Stimulated activated CD4-positive, alpha-beta T cell treated with anti-CD3 and anti-CD28 coated beads, Interleukin-1b, Interleukin-23, amount 100 ng/mL, for 4 hours (primary cell): ENCODE data around the gene SERINC5.
A peak's percentile ranks its signal among the peaks of the same experiment; 100 is the strongest.
"Not testable (repeated sequence)": the region's sequence is repeated elsewhere in the genome, so short reads cannot be mapped to it uniquely, and the experiment has no call there.

Source experiments
- DNase-seq, 2 donors: peaks; one replicate each; pipeline ENCODE4 v3.0.0-alpha.2; 2020; ENCODE audit warnings: low read depth in 2 of 2

Gene SERINC5

DNA sequence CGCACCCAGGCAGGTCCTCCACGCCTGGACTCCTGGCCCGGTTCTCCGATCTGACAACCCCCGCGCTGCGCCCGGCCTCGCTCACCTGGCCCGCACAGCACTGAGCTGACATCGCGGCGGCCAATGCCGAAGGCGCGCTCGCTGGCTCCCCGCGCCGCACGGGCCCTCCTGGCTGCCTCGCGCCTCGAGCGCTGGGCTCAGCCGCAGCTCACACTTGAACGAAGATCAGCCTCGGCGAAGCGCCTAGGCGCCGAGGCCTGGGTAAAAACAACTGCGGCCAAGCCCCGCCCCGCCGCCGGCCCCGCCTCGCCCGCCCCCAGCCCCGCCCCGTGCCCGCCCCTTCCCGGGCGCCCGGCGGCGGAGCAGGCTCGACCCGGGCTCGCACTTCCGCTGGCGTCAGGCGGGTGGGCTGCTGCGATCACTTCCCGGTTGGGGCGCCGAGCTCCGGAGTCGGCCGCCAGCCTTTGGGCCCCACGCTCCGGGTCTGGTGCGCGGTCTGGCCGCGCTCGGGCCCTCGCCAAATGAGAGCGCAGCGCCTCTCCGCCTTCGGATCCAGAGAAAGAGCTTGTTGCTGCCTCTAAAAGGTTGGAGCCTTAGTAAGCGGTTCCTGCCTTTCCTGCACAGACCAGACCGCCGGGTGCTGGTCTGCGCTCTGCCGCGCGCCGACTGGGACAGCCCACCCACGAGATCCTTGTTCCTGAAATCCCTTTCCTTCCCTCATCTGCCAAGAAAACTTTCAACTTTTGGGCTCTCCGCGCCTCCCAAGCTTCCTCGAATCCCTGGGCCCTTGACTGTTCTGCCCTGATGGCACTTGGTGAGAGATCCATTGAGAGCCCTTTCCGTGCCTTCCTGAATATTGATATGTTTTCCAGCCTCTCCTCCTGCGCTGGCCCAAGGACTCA lies at the start of gene SERINC5:
TSS of gene SERINC5 (minus strand) at position 238 of the 902 bp plus-strand sequence. CDS start at position 112, 126 bp downstream.
- DNase-seq = peak; percentile 70 to 81

DNA sequence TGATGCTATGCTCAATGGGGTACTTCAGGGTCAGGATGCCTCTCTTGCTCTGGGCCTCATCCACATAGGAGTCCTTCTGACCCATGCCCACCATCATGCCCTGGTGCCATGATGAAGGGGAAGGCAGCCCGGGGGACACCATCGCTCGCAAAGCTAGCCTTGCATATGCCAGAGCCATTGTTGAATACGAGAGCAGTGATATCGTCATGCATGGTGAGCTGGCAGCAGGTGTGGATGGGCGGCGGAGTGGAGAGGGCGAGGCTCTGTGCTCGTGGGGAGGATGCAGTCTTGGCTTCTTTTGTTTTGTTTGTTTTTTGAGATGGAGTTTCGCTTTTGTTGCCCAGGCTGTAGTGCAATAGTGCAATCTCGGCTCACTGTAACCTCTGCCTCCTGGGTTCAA lies 46.8 kb upstream of the SERINC5 start:
- DNase-seq = no peak

DNA sequence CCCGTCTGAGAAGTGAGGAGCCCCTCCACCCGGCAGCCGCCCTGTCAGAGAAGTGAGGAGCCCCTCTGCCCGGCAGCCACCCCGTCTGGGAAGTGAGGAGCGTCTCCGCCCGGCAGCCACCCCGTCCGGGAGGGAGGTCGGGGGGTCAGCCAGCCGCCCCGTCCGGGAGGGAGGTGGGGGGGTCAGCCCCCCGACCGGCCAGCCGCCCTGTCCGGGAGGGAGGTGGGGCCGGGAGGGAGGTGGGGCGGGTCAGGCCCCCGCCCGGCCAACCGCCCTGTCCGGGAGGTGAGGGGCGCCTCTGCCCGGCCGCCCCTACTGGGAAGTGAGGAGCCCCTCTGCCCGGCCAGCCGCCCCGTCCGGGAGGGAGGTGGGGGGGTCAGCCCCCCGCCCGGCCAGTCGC lies 45.5 kb upstream of the SERINC5 start:
- not testable (repeated sequence) for DNase-seq

DNA sequence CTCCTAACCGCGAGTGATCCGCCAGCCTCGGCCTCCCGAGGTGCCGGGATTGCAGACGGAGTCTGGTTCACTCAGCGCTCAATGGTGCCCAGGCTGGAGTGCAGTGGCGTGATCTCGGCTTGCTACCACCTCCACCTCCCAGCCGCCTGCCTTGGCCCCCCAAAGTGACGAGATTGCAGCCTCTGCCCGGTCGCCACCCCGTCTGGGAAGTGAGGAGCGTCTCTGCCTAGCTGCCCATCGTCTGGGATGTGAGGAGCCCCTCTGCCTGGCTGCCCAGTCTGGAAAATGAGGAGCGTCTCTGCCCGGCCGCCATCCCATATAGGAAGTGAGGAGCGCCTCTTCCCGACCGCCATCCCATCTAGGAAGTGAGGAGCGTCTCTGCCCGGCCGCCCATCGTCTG lies 44.9 kb upstream of the SERINC5 start:
- DNase-seq = not testable (repeated sequence)

DNA sequence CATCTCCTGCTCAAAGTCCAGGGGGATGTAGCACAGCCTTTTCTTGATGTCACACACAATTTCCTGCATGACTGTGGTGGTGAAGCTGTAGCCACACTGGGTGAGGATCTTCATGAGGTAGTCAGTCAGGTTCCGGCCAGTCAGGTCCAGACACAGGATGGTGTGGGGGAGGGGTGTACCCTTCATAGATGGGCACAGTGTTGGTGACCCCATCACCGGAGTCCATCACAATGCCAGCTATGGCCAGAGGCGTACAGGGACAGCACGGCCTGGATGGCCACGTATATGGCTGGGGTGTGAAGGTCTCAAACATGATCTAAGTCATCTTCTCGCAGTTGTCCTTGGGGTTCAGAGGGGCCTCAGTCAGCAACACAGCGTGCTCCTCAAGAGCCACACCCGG lies 44.3 kb upstream of the SERINC5 start:
- DNase-seq = no peak

DNA sequence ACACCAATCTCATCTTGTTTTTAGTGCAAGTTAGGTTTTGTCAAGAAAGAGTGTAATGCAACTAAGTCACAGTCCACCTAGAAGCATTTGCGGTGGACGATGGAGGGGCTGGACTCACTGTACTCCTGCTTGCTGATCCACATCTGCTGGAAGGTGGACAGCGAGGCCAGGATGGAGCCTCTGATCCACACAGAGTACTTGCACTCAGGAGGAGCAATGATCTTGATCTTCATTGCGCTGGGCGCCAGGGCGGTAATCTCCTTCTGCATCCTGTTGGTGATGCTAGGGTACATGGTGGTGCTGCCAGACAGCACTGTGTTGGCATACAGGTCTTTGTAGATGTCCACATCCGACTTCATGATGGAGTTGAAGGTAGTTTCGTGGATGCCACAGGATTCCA lies 43.8 kb upstream of the SERINC5 start:
- DNase-seq = no peak

DNA sequence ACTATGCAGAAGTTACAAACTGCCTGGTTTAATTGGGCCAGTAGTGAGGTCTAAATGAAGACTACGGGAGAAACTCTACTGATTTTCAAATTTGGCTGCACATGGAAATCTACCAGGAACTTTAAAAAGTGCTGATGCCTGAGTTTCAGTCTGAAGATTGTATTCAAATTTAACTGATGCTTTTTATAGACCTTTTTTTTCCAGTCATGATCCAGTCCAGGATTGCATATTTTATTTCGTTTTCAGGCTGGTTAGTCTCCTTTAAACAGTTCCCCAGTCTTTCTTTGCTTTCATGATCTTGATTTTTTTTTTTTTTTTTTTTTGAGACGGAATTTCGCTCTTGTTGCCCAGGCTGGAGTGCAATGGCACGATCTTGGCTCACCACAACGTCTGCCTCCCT lies 40.3 kb upstream of the SERINC5 start:
- DNase-seq = no peak

DNA sequence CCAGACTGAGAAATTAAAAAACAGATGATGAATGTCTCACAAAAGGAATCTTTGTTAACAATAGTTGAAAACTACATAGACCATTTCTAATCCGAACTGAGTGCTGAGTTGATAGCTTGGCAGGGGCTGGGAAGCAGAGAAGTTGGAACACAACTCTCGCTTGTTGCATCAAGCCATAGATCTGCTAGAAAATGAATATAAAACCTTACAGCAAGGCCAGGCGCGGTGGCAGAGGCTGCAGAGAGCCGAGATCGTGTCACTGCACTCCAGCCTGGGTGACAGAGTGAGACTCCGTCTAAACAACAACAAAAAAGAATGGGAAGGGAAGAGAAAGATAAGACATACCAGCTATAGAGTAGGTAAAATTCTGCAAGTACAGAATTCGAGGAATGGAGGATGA lies 35.9 kb upstream of the SERINC5 start:
- no peak for DNase-seq

DNA sequence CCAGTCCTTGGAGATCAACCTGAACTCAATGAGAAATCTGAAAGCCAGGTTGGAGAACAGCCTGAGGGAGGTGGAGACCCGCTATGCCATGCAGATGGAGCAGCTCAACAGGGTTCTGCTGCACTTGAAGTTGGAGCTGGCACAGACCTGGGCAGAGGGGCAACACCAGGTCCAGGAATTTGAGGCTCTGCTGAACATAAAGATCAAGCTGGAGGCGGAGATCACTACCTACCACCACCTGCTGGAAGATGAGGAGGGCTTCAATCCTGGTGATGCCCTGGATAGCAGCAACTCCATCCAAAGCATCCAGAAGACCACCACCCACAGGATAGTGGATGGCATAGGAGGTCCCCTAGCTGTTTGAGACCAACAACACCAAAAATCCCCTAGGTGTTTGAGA lies 33.5 kb upstream of the SERINC5 start:
- DNase-seq = no peak

DNA sequence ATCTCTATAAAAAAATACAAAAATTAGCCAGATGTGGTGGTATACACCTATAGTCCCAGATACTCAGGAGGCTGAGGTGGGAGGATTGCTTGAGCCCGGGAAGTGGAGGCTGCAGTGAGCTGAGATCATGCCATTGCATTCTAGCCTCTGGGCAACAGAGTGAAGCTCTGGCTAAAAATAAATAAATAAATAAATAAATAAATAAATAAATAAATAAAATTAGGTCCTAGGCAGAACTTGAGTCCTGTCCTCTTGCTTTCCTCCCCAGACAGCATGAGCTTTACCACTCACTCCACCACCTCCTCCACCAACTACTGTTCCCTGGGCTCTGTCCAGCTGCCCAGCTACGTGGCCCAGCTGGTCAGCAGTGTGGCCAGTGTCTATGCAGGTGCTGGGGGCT lies 32.3 kb upstream of the SERINC5 start:
- no peak for DNase-seq

DNA sequence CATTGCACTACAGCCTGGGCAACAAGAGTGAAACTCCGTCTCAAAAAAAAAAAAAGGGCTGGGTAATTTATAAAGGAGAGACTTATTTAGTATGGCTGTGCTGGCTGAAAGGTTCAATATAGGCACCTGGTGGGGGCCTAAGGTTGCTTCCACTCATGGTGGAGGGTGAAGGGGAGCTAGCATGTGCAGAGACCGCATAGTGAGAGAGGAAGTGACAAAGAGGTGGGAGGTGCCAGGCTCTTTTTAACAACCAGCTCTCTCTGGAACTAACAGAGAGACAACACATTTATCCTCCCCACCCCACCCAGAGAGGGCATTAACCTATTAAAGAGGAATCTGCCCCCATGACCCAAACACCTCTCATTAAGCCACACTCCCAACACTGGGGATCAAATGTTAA lies 28.9 kb upstream of the SERINC5 start:
- peak in 1 of 2 donors; percentile 15 for DNase-seq

DNA sequence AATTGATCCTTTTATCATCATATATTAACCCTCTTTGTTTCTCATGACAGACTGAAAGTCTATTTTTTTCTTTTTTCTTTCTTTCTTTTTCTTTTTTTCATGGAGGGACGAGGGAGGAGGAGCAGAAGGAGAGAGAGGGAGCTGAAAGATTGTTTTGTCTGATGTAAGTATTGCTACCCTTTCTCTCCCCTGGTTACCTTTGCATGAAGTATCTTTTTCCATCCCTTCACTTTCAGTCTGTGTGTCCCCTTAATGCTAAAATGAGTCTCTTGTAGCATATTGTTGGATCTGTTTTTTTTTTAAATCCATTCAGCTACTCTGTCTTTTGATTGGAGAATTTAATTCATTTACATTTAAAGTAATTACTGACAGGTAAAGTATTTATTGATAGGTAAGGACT lies 27.5 kb upstream of the SERINC5 start:
- no peak for DNase-seq

DNA sequence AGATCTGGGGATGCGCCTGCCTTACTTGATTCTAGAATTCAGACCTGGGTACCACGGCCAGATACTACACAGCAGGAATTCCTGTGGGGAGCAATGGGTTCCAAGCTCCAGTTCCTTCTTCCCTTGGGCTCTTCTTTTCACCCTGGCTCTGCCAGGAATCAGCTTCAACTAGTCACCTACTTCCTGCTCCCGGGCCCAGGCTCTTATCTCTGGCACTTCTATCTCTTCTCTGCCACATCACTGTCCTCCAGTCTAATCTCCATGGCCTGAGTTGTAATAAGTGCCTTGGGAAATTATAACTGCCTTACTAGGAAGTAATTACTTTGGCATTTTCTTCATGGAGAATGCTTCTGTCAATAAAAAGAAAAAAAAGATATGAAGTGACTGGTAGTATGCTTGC lies 26.2 kb upstream of the SERINC5 start:
- no peak for DNase-seq

DNA sequence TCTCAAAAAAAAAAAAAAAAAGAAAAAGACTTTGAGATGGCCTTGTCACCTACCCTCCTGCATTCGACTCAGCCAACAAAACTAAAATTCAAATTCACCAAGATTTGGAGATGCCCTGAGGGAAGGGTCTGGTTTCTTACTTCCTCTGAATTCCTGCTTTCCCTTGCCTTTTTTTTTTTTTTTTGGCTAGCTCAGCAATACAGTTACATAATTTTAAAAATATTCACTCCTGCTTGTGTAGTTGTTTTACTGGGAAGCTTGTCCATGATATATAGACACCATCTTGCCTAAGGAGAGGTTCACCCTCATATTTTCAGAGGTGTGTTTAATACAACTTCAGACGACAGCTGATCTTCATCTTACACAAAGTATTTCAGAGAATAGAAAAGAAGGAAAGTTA lies 21.3 kb upstream of the SERINC5 start:
- no peak for DNase-seq

DNA sequence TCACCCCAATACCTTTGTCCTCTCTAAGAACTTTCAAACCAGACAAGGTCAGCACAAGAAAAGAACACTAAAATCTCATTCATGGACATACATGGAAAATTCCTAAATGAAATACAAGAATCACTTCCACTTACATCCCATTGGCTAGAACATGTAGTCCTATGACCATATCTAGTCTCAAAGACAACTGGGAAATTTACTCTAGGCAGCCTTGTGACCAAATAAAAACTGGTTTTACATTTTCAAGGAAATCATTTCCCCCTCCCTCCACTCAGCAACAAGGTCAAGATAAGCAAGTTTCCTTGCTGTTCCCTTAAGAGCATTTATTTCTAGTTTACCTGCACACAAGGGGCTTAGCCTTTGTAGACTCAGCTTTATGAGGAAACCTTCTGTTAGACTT lies 20.3 kb upstream of the SERINC5 start:
- no peak for DNase-seq

DNA sequence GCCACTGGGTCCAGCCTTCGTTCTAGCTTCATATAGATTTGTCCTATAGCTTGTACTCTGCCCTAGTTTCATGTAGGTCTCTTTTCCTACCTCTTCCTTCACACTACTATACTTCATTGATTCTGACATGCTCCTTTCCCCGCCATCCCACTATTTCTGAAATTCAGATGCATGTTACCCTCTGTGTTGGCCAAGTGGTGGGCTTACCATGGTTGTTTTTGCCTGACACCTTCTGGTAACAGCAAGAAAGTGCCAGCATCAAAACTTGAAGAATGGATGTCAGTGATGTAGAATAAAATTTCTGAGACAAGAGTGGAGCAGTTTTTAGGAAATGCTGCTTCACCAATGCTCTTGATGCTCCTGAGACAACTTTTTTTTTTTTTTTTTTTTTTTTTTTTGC lies 19.5 kb upstream of the SERINC5 start:
- DNase-seq = no peak

DNA sequence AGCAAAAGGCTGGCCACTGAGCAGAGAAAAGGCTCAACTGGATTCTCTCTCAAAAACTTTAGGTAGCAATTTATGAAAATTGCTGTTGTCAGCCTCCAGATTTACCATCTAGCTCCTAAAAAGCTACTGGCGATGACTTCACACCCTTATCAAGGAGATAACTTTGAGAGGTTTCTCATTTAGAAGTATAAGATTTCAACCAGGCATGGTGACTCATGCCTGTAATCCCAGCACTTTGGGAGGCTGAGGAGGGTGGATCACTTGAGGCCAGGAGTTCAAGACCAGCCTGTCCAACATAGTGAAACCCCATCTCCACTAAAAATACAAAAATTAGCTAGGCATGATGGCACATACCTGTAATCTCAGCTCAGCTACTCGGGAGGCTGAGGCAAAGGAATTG lies 14.7 kb upstream of the SERINC5 start:
- not testable (repeated sequence) for DNase-seq

DNA sequence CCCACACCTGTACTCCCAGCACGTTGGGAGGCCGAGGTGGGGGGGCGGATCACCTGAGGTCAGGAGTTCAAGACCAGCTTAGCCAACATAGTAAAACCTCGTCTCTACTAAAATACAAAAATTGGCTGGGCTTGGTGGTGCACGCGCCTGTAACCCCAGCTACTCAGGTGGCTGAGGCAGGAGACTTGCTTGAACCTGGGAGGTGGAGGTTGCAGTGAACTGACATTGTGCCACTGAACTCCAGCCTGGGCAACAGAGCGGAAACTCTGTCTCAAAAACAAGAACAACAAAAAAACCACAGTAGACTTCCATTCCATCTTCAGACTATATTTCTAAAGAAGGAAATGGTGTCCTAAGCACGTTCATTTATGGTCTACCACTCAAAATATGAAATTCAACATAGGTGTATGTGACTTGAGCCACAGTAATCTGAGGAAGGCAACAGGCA lies 14.2 kb upstream of the SERINC5 start:
- DNase-seq = no peak

DNA sequence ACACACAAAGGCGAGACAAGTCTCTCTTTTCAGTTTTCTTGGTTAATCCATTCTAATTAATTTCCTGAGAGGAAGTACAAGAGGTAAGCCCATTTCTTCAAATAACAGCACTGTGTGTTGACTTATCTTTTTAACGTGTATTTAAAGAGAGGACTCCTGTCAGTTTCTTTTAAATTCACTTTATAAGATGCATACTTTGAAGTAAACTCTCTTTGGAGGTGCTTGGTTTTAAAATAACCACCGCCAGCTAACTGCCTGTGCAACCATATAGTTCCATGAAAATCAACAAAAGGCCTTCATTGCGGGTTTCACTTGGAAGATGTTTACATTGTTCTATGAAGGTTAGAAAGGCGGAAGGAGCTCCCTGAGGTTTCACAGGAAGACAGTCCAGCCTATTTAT lies 13.1 kb upstream of the SERINC5 start:
- DNase-seq = no peak

DNA sequence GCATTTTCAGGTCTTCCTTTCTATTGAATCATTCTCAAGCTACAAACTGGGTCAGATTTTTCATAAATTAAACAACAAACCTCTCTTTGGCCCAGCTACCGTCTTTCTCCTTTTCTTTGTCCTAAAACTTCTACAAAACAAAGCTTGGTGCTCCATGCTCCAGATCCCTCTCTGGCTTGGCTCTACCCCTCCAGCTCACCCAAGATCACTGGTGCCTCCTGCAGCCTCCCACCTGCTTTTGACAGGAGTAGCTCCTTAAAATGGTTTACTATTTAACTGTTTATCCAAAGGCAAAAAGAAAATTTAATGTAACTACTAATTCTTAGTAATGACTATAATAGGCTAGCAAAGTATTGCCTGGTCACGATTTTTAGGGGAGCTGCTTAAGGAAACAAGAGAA lies 10.7 kb upstream of the SERINC5 start:
- DNase-seq = no peak

DNA sequence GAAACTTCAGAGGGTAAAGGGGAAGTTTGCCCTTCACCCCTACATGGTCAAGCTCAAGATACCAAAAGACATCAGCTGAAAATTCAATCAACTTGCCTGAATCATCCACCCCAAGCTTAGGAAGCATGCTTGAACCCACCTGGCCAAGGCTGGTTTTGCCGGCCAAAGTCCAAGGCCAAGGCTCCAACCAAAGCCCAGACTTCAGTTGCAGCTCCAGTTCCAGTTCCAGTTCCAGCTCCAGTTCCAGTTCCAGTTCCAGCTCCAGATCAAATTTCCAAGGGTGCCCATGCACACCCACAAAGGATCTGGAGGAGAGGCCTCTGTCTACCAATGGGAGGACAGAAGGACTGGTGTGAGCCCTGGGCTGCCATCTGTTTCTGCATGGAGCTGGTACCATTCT lies 4.6 kb upstream of the SERINC5 start:
- no peak for DNase-seq

DNA sequence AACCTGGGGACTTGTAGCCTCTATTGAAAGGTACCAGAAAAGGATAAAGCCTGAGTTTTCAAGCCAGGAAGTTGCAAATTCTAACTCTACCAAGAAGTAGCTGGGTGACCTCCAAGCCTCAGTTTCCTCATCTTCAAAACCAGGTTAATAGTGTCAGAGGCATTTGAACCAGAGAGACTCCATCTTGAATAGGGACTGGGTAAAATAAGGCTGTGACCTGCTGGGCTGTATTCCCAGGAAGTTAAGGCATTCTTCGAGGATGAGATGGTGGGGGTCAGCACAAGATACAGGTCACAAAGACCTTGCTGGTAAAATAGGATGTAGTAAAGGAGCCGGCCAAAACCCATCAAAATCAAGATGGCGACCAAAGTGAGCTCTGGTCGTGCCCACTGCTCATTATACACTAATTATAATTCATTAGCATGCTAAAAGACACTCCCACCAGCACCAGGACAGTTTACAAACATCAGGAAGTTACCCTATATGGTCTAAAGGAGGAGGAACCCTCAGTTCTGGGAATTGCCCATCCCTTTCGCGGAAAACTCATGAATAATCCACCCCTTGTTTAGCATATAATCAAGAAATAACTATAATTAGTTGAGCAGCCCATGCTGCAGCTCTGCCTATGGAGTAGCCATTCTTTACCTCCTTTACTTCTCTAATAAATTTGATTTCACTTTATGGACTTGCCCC lies 3.8 kb upstream of the SERINC5 start:
- no peak for DNase-seq

DNA sequence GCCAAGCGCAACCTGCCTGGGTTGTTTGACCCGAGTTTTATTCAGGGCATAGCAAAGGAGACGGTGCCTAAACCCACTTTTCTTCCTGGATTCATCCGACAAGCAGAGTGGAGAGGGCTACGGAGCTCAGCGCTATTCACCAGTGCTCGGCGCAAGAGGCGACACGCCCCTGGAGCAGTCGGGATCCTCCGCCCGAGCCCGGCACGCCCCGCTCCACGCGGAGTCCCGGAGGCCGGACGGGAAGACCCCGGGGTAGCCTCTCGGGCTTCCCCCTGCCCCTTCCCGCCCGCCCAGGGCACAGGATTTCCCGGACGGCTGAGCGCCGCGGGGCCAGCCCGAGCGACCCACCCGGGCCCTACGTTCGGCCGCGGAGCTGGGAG lies 427 bp downstream of the SERINC5 start:
- DNase-seq = peak in 1 of 2 donors; percentile 40
